COLO829 (cell line): Measurements from ENCODE around the gene RAB11FIP3.
"Not testable (repeated sequence)": the region's sequence is repeated elsewhere in the genome, so short reads cannot be mapped to it uniquely, and the experiment has no call there.

Experiments
- DNase-seq: peaks from one replicate; pipeline ENCODE4 v3.0.0; 2012; ENCODE audit warnings: low spot score

RAB11FIP3 gene

DNA sequence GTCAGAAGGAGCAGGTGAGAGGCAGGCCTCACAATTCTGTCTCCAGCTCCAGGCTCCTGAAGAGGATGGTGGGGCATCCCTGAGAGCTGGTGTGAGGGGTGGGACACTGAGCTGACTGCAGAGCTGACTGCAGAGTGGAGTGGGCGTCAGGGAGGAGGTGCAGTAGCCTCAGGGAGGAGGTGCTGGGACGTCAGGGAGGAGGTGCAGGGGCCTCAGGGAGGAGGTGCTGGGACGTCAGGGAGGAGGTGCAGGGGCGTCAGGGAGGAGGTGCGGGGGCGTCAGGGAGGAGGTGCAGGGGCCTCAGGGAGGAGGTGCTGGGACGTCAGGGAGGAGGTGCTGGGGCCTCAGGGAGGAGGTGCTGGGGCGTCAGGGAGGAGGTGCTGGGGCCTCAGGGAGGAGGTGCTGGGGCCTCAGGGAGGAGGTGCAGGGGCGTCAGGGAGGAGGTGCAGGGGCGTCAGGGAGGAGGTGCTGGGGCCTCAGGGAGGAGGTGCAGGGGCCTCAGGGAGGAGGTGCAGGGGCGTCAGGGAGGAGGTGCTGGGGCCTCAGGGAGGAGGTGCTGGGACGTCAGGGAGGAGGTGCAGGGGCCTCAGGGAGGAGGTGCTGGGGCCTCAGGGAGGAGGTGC lies 41.9 kb downstream of the RAB11FIP3 start:
- DNase-seq: not testable (repeated sequence)

DNA sequence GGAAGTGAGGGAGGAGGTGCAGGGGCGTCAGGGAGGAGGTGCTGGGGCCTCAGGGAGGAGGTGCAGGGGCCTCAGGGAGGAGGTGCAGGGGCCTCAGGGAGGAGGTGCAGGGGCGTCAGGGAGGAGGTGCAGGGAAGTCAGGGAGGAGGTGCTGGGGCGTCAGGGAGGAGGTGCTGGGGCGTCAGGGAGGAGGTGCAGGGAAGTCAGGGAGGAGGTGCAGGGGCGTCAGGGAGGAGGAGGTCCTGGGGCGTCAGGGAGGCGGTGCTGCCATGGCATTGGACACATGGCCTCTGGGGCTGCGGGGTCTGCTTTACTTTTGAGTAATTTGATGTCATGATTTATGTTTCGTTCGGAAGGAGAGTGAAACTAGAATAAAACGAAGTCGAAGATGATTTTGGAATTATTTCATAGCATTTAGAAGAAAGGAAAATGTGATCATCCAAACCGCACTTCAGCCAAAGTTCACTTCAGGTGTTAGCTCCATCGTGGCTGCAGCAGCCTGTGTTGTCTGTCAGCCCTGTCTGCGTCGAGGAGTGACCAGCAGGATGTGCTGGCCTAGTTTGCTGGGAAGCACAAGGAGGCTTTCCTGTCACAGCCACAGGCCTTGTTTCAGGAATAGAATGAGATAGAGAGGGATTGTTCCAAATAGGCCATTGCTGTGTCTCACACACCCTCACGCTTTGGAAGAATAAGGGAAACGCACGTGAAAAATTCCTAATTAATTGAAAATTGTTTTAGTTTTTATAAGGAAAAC lies 42.8 kb downstream of the RAB11FIP3 start:
- DNase-seq: no peak

DNA sequence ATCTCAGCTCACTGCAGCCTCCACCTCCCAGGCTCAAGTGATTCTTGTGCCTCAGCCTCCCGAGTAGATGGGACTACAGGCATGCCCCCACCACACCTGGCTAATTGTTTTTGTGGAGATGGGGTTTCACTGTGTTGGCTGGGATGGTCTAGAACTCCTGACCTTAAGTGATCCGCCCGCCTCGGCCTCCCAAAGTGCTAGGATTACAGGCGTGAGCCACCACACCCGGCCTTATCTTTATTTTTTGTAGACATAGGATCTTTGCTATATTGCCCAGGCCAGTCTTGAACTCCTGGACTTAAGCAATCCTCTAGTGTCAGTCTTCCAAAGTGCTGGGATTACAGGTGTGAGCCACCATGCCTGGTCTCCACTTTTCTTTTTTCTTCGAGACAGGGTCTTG lies 44.0 kb downstream of the RAB11FIP3 start:
- not testable (repeated sequence) for DNase-seq

DNA sequence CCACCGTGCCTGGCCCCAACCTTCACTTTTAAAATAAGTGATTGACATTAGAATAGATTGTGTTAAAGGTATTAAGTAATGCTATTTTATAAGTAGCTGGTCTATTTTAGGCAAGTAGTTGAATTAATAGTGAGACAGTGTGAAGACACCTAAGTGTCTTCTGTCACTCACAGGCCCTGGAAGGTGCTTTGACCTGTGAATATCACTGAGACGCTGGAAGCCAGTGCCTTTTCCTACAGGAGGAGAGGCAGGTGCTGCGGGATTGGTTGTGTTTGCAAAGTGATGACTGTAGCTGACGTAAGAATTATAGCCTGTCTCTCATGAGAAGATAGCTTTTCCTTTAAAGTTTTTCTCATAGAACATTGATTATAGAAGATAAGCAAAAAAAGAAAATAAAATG lies 45.0 kb downstream of the RAB11FIP3 start:
- DNase-seq: no peak

- DNase-seq: no peak
Measured at GRCh38 chr16:471353-472198, 46.1 kb downstream of the RAB11FIP3 start.

DNA sequence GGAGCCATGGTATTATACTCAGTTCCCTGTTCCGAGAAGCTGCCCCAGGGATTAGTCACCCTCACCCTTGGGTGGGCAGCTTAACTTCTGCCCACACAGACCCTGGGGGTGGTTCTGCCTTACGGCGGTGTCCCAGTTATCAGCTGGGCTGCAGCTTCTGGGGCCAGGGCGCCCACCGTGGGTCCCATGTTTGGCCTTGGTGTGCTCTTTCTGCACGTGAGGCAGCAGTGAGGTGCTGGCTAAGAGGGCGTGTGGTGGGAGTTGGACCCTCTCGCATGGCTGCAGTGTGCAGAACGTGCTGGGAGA lies 46.7 kb downstream of the RAB11FIP3 start:
- DNase-seq: no peak

DNA sequence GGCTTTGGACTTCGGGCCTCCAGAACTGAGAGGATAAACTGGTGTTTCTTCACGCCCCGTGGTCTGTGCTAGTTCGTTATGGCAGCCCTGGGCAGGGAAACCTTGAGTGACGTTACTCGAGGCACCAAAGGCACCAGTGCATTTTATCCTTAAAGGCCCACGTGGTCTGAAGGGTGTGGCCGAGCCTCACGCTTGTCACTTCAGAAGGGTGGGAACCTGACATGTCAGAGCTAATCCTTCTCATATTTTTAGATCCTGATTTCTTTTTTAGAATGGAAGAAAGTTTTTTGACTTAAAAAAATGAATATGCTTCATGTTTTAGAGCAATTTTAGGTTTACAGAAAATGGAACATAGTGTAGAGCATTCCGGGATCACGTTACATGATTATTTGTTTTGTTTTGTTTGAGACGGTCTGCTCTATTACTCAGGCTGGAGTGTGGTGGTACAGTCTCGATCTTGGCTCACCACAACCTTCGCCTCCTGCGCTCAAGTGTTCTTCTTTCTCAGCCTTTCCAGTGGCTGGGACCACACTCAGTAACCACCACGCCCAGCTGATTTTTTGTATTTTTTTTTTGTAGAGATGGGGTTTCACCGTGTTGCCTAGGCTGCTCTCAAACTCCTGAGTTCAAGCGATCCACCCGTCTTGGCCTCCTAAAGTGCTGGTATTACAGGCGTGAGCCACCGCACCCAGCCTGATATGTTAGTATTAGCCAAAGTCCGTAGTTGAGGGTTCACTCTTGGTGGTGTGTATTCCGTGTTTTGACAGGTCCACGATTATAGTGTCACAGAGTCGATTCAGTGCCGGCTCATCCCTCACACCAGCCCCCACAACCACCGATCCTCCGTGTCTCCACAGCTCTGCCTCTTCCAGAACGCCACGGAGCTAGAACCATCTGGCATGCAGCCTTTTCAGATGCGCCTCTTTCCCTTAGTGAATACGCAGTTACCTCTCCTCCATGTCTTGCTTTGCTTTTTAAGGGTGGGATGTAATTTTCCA lies 47.9 kb downstream of the RAB11FIP3 start:
- DNase-seq: no peak

GRCh38 chr16:474420-475122 lies 49.1 kb downstream of the RAB11FIP3 start:
- DNase-seq: peak; percentile 88

DNA sequence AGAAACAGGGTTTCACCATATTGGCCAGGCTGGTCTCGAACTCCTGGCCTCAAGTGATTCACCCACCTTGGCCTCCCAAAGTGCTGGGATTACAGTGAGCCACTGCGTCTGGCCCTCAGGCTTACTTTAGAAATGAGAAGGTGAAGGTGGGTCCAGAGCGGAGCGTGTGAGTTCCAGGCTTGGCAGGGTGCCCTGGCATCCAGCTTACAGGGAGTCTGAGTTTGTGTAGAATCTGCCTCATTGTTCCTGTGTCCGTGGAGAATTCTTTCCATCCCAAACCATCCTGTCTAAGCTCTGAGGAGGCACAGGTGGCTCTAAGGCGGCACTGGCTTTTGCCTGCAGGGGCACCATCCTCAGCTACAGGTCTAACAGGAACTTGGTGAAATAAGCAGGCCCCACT lies 50.6 kb downstream of the RAB11FIP3 start:
- DNase-seq: no peak

- no peak for DNase-seq
Measured at GRCh38 chr16:477301-478157, 52.1 kb downstream of the RAB11FIP3 start.

- DNase-seq: not testable (repeated sequence)
Measured at GRCh38 chr16:478287-478686, 52.8 kb downstream of the RAB11FIP3 start.

DNA sequence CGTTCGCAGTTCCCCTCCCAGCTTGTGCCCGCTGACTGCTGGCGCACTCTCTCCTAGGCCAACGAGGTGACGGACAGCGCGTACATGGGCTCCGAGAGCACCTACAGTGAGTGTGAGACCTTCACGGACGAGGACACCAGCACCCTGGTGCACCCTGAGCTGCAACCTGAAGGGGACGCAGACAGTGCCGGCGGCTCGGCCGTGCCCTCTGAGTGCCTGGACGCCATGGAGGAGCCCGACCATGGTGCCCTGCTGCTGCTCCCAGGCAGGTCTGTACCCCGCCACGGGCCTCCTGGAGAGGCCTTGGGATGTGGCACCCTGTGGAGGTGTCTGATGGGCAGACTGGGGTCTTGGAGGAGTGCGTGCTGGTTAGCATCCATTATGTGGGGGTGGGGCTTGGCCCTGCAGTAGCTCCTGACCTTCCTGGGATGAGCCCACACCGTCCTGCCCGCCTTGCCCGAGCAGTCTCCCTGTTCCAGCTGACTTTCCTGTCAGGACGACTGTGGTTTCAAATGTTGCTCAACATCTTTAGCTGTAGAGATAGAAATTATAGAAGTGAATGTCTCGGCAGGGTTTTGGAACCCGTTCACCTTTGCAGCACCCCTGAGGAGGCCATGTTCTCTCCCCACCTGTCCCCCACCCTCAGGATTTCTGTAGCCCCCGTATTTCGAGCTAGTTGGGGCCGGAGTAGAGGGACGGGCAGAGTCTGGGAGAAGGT lies 57.2 kb downstream of the RAB11FIP3 start:
- no peak for DNase-seq

GRCh38 chr16:483341-484075 lies 58.1 kb downstream of the RAB11FIP3 start:
- no peak for DNase-seq

- DNase-seq: no peak
Measured at GRCh38 chr16:489606-490005, 64.2 kb downstream of the RAB11FIP3 start.

GRCh38 chr16:490768-491167 lies 65.3 kb downstream of the RAB11FIP3 start:
- DNase-seq: no peak

GRCh38 chr16:491220-491919 lies 65.9 kb downstream of the RAB11FIP3 start:
- no peak for DNase-seq

DNA sequence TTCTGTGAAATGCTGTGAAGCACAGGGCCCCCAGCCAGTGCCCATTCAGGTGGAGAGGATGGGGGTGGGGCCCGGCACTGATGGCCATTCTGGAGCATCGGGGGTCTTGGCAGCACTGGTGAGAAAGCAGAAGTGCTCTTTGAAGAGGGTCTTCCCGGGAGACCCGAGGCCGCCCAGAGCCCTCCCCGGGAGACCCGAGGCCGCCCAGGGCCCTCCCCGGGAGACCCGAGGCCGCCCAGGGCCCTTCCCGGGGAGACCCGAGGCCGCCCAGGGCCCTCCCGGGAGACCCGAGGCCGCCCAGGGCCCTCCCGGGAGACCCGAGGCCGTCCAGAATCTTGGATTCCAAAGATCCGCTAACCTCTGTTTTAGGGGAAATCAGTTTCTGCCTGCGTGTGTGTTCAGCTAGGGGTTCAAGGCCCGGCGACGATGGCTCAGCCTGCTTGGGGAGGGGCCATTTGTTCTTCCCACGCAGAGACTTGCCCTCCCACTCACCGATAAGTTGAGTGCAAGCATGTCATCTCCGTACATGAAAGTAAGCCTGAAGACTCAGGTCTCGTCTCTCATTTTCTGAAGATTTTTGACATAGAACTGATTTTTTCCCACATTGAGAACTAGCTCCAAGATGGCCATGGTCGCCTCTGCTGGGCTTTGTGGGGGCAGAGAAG lies 66.9 kb downstream of the RAB11FIP3 start:
- DNase-seq: no peak

DNA sequence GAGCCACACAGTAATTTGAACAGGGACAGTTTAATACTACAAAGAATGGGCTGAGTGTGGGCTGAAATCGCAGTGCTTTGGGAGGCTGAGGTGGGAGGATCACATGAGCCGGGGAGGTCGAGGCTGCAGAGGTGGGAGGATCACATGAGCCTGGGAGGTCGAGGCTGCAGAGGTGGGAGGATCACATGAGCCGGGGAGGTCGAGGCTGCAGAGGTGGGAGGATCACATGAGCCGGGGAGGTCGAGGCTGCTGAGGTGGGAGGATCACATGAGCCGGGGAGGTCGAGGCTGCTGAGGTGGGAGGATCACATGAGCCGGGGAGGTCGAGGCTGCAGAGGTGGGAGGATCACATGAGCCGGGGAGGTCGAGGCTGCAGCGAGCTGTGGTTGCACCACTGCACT lies 69.2 kb downstream of the RAB11FIP3 start:
- not testable (repeated sequence) for DNase-seq
